Measurements from ENCODE around the gene PRUNE2.
A peak's percentile ranks its signal among the peaks of the same experiment; 100 is the strongest.
"Not testable (repeated sequence)": the region's sequence is repeated elsewhere in the genome, so short reads cannot be mapped to it uniquely, and the experiment has no call there.

PRUNE2 gene

GRCh38 chr9:76793784-76794431, 112.0 kb downstream of the PRUNE2 start:
- DNase-seq = no peak

GRCh38 chr9:76789840-76790239, 116.1 kb downstream of the PRUNE2 start:
- DNase-seq = no peak

DNA sequence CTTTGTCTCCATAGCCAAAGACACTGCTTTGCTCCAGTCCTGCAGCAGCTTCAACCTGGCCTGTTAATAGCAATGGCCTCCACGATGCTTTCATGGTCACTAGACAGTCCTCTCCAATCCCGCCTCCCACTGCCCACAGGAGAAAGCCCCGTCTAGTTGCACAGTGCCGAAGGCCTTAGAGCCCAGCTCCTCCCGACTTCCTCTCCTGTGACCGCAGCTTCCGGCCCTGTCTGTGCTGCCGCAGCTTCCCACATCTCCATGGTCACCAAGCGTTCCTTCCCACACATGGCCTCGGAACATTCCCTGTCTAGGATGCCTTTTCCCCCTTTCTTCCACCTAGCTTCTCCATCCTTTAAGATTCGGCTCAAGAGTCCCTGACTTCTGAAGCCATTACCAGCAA, 118.2 kb downstream of the PRUNE2 start:
- no peak for DNase-seq

GRCh38 chr9:76785501-76785900, 120.4 kb downstream of the PRUNE2 start:
- DNase-seq = no peak

GRCh38 chr9:76784881-76785280, 121.0 kb downstream of the PRUNE2 start:
- DNase-seq = no peak

DNA sequence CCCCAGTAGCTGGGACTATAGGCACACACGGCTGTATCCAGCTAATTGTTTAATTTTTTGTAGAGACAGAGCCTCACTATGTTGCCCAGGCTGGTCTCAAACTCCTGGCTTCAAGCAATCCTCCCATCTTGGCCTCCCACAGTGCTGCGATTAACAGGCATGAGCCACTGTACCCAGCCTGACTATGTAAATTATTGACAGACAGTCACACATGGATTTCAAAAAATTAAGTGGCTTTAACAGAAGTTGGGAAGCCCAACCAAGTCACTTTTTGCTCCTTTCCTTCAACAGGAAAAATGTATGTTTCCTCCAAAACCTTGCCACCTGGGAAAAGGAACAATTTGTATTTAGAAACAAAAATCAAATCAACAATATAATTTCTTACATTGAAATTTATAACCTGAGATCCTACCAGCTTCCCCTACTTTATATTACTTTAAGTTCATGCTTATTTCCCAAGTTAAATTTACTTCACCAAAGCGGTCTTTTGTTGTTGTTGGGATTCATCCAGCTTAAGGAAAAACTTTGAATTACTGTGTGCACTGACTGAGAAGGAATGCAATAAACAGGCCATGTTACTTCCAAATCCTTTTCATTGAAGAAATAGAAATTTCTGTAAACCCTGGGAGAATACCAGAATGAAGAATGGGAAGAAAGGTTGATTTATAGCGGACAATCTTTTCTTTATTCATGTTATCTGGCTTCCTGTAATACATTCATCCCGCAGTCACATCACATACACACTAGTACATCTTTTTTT, 133.0 kb downstream of the PRUNE2 start:
- peak; percentile 20 for DNase-seq

GRCh38 chr9:76766126-76766525, 139.8 kb downstream of the PRUNE2 start:
- no peak for DNase-seq

GRCh38 chr9:76764138-76764537, 141.8 kb downstream of the PRUNE2 start, which contains the start of gene PCA3:
Gene PCA3 (plus strand): TSS chr9:76764438.
- no peak for DNase-seq

GRCh38 chr9:76761448-76761847, 144.5 kb downstream of the PRUNE2 start:
- DNase-seq = no peak

GRCh38 chr9:76759732-76760131, 146.2 kb downstream of the PRUNE2 start:
- DNase-seq = no peak

DNA sequence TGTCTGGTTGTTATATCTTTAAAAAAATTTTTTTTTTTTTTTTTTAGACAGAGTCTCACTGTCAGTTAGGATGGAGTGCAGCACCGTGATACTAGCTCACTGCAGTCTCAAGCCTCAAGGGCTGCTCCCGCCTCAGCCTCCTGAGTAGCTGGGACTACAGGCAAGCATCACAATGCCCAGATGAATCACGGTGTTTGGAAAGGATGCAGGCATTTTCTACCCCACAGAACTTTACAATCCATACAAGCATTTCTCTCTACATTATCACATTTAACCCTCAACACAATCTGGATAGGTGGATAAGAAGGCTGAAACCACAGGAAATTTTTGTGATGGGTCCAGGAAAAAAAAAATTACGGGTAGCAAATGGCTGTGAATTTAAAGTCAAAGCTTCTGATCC, 147.4 kb downstream of the PRUNE2 start:
- DNase-seq = no peak

- DNase-seq = no peak
Measured at GRCh38 chr9:76756941-76757673, 148.8 kb downstream of the PRUNE2 start.

GRCh38 chr9:76756268-76756640, 149.7 kb downstream of the PRUNE2 start:
- no peak for DNase-seq

GRCh38 chr9:76751001-76751400, 154.9 kb downstream of the PRUNE2 start:
- DNase-seq = no peak

GRCh38 chr9:76744336-76744735, 161.6 kb downstream of the PRUNE2 start:
- DNase-seq = no peak

GRCh38 chr9:76743931-76744330, 162.0 kb downstream of the PRUNE2 start:
- DNase-seq = no peak

DNA sequence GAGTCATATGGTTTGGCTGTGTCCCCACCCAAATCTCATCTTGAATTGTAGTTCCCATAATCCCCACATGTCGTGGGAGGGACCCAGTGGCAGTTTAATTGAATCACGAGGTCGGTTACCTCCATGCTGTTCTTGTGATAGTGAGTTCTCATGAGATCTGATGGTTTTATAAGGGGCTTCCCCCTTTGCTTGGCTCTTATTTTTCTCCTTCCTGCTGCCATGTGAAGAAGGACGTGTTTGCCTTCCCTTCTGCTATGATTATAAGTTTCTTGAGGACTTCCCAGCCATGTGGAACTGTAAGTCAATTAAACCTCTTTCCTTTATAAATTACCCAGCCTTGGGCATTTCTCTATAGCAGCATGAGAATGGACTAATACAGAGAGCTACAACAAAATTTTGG, 163.0 kb downstream of the PRUNE2 start:
- not testable (repeated sequence) for DNase-seq

- DNase-seq = no peak
Measured at GRCh38 chr9:76741524-76741923, 164.4 kb downstream of the PRUNE2 start.

DNA sequence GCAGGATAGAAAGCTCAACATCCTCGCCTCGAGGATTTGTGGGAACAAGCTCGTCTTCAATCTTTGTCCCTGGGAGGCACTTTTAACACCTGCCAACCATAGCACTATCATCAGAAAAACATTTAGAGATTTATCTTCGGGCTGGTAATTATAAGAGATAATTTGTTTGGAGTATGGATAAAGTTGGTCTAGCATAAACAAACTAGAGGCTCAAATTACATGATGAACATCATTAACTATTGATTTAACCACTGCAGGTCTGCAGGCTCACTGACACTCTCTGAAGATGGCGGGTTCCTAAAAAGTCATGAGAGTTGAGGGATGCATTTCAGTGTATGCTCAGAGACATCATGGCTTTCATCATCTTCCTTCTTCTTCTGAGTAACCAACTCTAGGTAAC, 167.5 kb downstream of the PRUNE2 start:
- DNase-seq = no peak

GRCh38 chr9:76737154-76737902, 168.6 kb downstream of the PRUNE2 start:
- no peak for DNase-seq

DNA sequence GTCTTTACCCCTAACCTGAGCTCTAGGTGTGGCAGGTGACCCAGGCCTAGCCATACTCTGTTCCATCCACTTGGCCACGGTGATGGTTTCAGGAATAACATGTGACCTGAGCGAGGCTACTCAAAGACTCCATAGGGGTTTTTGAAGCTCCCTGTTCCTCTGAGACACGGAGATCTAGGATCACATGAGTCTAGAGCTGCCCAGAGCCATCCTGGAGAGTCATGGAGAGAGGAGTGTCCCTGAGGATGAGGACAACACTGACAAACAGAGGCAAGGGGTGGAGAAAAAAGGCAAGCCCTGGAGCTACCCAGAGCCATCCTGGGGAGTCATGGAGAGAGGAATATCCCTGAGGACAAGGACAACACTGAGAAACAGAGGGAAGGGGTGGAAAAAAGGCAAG, 171.2 kb downstream of the PRUNE2 start:
- DNase-seq = no peak

DNA sequence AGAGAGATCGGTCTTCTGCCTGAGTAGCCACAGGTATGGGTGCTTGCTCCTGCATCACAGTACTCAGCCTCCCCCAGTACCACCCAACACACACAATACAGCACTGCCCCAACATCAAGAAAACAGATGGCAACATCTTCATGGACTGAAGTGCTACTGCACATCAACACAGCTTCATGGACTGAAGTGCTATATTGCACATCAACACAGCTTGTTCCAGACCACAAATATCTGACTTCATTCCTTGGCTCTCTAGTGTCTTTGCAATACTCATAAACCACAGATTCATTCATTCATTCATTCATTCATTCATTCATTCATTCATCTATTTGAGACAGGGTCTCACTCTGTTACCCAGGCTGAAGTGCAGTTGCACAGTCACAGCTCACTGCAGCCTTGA, 172.8 kb downstream of the PRUNE2 start:
- DNase-seq = no peak

All from right kidney (tissue), 1 donor.